Breast epithelium (tissue), 4 donors: Measurements from ENCODE around the gene MFRP. TPM values are rescaled to one million over a fixed set of nuclear protein-coding genes. Genes with fewer than 3 reads are reported as not detected.

ENCODE experiments used
- DNase-seq, 2 donors: peaks; one replicate each; pipeline ENCODE4 v3.0.0-alpha.2; 2019; ENCODE audit warnings: low spot score in 2 of 2
- H3K27ac ChIP-seq, 2 donors: fragments of 200-600 bp; sonication (generic) in 1 of 2; one replicate each; pipeline ENCODE4 v1.5.1; 2016 to 2019; ENCODE audit warnings: mild to moderate bottlenecking in 1 of 2
- H3K27me3 ChIP-seq, 2 donors: fragments of 200-600 bp; sonication (generic) in 1 of 2; one replicate each; pipeline versions ENCODE4 v1.5.1 to v1.6.0; 2017 to 2019; ENCODE audit warnings: control low read depth in 1 of 2, mild to moderate bottlenecking in 1 of 2
- H3K36me3 ChIP-seq: fragments of 200-600 bp; one replicate; pipeline ENCODE4 v1.5.1; 2019
- H3K4me1 ChIP-seq, 2 donors: fragments of 200-600 bp; sonication (generic); one replicate each; pipeline ENCODE4 v1.5.1; 2016 to 2019; ENCODE audit warnings: control low read depth in 1 of 2
- H3K4me3 ChIP-seq, 3 donors: fragments of 200-600 bp; sonication (generic); 1 replicate in 2 of 3; 2 replicates in 1 of 3; pipeline ENCODE4 v1.5.1; 2016 to 2019; ENCODE audit warnings: mild to moderate bottlenecking in 3 of 3, moderate library complexity in 2 of 3
- H3K9me3 ChIP-seq, 2 donors: fragments of 200-600 bp; sonication (generic) in 1 of 2; one replicate each; pipeline ENCODE4 v1.5.1; 2016 to 2019; ENCODE audit warnings: control low read depth in 1 of 2
- POLR2A ChIP-seq: fragments of 450-650 bp; IDR thresholded peaks from one replicate; pipeline ENCODE4 v1.6.1; 2016; ENCODE audit warnings: antibody characterized with exemption, mild to moderate bottlenecking, moderate library complexity
- POLR2AphosphoS5 ChIP-seq, 3 donors: sonication (generic); formaldehyde crosslinking; IDR thresholded peaks; one replicate each; pipeline ENCODE4 v1.6.1; 2017; ENCODE audit warnings: antibody characterized with exemption in 3 of 3
- intact Hi-C: fragments of 100-400 bp; cut with DNase I; formaldehyde crosslinking; loops from one replicate; pipeline ENCODE4 v1.15.1; 2023; ENCODE audit warnings: low total_unique reads
- total RNA-seq, 3 donors: library from RNA; depleted of rRNA; stranded (reverse); fragments of >200 nt; gene quantifications; one replicate each; pipeline ENCODE4 v1.1.0, GENCODE V29; 2016
- TF ChIP-seq, protein P1 (sequence below), 3 donors: fragments of 450-650 bp; IDR thresholded peaks; one replicate each; pipeline ENCODE4 v1.5.1; 2016 to 2017; ENCODE audit warnings: antibody characterized with exemption in 3 of 3, mild to moderate bottlenecking in 3 of 3, moderate library complexity in 3 of 3

The MFRP gene
- total RNA-seq, 3 donors from 2014 or later: 0.16 TPM; not detected in 2

- intact Hi-C loops: no loop called here
- Histone ChIP-seq H3K36me3 (no peaks in the 10 kb centered on the region), H3K9me3 (no peaks in the 10 kb centered on the region), H3K4me1 (peaks cover 24% of the 10 kb centered on the region in 2 donors), H3K4me3 (no peak overlapping the region), H3K27ac (no peak overlapping the region), H3K27me3 (no peaks in the 10 kb centered on the region)
- DNase-seq: peak in 1 of 2 donors; percentile 50
- no peak for TF ChIP-seq POLR2AphosphoS5 (IDR thresholded peaks at IDR 0.05)
- TF ChIP-seq, protein P1, sequence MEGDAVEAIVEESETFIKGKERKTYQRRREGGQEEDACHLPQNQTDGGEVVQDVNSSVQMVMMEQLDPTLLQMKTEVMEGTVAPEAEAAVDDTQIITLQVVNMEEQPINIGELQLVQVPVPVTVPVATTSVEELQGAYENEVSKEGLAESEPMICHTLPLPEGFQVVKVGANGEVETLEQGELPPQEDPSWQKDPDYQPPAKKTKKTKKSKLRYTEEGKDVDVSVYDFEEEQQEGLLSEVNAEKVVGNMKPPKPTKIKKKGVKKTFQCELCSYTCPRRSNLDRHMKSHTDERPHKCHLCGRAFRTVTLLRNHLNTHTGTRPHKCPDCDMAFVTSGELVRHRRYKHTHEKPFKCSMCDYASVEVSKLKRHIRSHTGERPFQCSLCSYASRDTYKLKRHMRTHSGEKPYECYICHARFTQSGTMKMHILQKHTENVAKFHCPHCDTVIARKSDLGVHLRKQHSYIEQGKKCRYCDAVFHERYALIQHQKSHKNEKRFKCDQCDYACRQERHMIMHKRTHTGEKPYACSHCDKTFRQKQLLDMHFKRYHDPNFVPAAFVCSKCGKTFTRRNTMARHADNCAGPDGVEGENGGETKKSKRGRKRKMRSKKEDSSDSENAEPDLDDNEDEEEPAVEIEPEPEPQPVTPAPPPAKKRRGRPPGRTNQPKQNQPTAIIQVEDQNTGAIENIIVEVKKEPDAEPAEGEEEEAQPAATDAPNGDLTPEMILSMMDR (IDR thresholded peaks at IDR 0.05): peak in 2 of 3 donors; percentile 24 to 32
- TF ChIP-seq POLR2A: no peak
Measured at GRCh38 chr11:119371778-119372182, 25.3 kb upstream of the MFRP start.

- Histone ChIP-seq H3K9me3 (no peaks in the 10 kb centered on the region), H3K4me3 (no peak overlapping the region), H3K4me1 (peaks cover 18 to 23% of the 10 kb centered on the region in 2 donors), H3K27ac (peak overlapping the region in 1 of 2 donors; percentile 9), H3K27me3 (no peaks in the 10 kb centered on the region), H3K36me3 (no peaks in the 10 kb centered on the region)
- DNase-seq: peak in 1 of 2 donors; percentile 20
- intact Hi-C loops: no loop called here
- TF ChIP-seq, protein P1 (IDR thresholded peaks at IDR 0.05): no peak
- TF ChIP-seq POLR2AphosphoS5 (IDR thresholded peaks at IDR 0.05) (no peak), POLR2A (no peak)
Measured at GRCh38 chr11:119371067-119371601, 24.6 kb upstream of the MFRP start.

GRCh38 chr11:119370486-119371046 is 24.1 kb upstream of the MFRP start:
- Histone ChIP-seq H3K4me3 (no peak overlapping the region), H3K27me3 (no peaks in the 10 kb centered on the region), H3K36me3 (no peaks in the 10 kb centered on the region), H3K9me3 (no peaks in the 10 kb centered on the region), H3K27ac (peak overlapping the region in 1 of 2 donors; percentile 9), H3K4me1 (peaks cover 12 to 17% of the 10 kb centered on the region in 2 donors)
- TF ChIP-seq POLR2AphosphoS5 (IDR thresholded peaks at IDR 0.05) (no peak), POLR2A (no peak)
- TF ChIP-seq, protein P1 (IDR thresholded peaks at IDR 0.05): no peak
- intact Hi-C loops: no loop called here
- peak in 1 of 2 donors; percentile 39 for DNase-seq

DNA sequence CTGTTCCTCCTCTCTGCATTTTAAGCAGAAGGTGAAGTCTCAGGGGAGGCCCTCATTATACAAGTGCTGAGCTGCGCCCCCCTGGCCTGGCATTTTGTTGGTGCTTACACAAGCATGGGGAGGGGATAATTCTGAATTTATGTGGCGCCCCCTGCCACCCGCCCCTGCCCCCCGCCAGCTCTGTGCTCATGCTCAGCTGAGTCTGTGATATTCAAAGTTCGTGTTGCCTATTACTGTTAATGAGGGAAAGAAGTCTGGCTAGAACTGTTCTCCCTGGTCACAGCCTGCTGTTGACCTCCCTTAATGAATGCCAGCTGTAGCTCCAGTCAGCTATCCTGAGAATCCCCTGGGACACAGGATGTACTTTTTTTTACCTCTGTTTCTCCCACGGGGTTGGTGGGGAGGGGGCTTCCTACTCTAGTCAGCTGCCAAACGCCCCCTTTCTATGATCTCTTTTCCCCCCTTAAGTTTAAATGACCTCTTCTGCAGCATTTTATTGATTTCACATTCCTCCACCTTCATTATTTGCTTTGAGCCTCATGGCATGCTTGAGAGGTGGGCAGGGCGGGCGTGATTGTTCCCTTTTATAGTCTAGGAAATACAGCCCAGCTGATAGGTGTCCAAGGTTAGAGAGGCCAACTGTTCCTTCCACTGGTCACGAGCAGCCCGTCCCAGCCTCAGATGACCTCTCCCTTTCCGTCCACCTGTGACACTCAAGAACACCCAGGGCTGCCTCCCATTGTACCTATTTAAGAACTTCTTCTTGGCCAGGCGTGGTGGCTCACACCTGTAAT is 22.8 kb upstream of the MFRP start:
- H3K27me3 ChIP-seq: no peaks in the 10 kb centered on the region
- H3K9me3 ChIP-seq: no peaks in the 10 kb centered on the region
- peaks cover 5 to 8% of the 10 kb centered on the region in 2 donors for H3K4me1 ChIP-seq
- no peak for DNase-seq
- TF ChIP-seq POLR2AphosphoS5 (IDR thresholded peaks at IDR 0.05): no peak
- TF ChIP-seq, protein P1 (IDR thresholded peaks at IDR 0.05): no peak
- TF ChIP-seq POLR2A: no peak
- H3K27ac ChIP-seq: no peak overlapping the region
- no peaks in the 10 kb centered on the region for H3K36me3 ChIP-seq
- intact Hi-C loops: no loop called here
- H3K4me3 ChIP-seq: no peak overlapping the region
